ENCODE data around the gene DDX43.

DNA sequence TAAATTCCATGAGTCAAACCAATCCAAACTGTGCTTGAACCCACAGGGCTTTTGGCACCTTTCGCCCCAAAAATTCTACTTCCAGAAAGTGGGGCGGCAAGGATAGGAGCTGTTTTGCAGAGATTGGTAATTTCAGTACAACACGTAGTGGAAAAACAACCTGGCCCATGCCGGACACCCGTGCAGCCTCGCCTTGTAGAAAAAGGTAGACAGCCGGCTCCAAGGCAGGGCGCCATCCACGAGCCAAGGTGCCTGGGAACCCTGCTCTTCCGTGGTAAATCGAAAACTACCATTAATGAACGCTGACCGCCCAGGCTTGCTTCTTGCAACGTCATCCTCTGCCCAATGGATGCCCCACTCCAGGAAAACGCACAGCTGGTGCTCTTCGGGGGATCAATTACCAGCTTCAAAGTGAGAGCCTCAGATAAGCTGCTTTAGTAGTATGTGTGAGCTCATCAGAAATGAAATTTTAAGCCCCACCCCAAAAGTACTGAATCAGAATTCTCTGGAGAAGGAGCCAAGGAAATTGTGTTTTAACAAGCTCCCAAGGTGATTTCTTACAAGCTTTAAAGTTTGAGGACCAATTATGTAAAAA is 26.8 kb upstream of the DDX43 start:
- TF ChIP-seq, protein P1, sequence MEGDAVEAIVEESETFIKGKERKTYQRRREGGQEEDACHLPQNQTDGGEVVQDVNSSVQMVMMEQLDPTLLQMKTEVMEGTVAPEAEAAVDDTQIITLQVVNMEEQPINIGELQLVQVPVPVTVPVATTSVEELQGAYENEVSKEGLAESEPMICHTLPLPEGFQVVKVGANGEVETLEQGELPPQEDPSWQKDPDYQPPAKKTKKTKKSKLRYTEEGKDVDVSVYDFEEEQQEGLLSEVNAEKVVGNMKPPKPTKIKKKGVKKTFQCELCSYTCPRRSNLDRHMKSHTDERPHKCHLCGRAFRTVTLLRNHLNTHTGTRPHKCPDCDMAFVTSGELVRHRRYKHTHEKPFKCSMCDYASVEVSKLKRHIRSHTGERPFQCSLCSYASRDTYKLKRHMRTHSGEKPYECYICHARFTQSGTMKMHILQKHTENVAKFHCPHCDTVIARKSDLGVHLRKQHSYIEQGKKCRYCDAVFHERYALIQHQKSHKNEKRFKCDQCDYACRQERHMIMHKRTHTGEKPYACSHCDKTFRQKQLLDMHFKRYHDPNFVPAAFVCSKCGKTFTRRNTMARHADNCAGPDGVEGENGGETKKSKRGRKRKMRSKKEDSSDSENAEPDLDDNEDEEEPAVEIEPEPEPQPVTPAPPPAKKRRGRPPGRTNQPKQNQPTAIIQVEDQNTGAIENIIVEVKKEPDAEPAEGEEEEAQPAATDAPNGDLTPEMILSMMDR (IDR thresholded peaks at IDR 0.05): no peak
- TF ChIP-seq ZFX (IDR thresholded peaks at IDR 0.05; ENCODE audit: borderline replicate concordance): no peak
